Measurements from ENCODE around the gene TSC22D1.

Gene TSC22D1

DNA sequence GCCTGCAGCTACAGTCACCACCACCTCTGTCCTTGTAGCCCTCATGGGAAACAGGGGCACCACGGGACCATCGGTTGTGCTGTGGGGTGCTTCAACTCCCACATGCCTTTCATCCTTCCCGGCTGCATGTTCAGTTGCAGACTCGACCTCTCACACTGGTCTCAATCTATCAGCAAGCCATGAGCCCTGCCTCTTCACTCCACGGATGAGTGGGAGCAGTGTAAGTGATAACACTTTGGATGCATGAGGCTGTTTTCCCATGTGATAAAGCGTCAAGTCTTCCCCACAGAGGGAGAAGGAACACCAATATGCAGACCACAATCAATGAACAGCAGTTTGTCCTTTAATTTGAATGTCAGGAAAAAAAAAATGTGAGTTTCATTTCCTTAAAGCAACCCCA is 190.3 kb downstream of the TSC22D1 start:
- DNase-seq (ENCODE audit: low read depth in 1 of 2, low spot score in 1 of 2), result no peak

DNA sequence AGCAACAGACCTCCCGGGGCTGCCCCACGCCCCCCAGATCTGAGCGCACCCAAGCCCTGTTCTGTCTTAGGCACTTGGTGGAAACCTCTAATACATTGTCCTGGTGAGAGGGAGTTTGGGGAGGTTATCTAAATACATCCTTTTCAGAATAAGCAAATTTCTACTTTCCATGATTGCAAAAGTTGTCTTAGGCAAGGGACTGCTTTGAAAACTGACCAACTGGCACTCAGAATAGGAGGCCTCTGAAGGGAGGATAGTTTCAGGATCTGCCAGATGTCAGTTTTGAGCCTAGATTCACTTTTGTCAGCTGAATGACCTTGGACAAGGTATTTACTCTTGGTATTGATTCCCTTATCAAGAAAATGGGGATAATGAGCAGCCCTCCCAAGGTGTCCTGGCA is 190.7 kb downstream of the TSC22D1 start:
- no peak for DNase-seq (ENCODE audit: low read depth in 1 of 2, low spot score in 1 of 2)

DNA sequence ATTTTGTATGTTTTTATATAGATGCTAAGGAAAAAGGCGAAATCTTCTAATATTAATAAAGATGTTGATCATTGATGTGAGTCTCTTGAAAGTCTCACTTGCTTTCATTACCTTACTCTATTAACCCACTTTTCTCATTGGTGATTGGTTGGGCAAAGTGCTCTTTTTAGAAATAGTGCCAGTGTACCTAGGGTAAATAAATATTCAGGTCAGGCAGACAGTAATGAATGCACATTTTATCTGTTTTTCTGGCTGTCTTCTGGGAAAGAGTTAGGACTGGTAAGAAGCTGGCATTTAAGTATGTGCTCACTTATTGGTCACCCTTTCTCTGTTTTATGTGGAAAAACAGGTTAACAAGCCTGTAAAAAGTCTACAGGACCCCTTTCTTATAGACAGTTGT is 191.4 kb downstream of the TSC22D1 start:
- no peak for DNase-seq (ENCODE audit: low read depth in 1 of 2, low spot score in 1 of 2)

DNA sequence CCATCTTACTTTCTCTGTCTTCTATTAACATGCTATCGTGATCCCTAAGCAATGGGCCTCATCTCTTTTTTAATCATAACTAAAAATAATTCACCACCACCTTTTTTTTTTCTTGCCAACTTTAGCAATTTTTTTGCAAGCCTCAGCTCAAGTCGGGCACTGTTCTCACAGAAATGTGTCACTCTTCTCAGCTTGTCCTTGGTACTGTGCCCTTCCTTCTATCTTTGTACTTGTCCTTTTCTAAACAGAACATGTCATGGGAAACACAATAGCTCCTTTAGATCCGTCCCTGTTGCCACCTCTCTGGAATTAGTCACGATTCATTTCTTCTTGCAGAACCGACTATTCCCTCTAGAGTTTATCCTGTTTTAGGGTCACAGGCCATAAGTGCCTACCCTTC is 192.2 kb downstream of the TSC22D1 start:
- no peak for DNase-seq (ENCODE audit: low read depth in 1 of 2, low spot score in 1 of 2)

DNA sequence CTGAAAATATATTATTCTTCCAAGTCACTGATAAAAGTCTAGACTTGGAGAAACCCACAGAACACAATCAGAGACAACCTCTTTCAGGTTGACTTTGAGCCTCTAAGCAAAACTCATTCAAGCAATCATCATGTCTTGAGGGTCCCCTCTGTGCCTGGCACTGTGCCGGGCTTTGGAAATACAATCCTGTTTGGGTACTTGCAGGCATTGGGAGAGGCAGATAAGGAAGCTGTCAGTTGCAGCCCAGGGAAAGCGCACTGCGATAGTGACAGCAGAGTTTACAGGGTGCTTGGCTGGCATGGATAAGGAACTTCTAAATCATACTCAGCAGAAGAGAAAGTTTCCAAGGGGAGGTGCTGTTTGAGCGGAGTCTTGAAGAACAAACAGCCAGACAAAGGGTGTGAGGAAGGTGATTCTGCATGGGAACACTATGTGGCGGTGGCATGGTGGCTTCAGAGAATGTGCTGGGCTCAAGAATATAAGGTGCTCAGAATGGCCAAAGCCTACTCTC is 193.4 kb downstream of the TSC22D1 start:
- DNase-seq (ENCODE audit: low read depth in 1 of 2, low spot score in 1 of 2), result no peak

Data from activated T-helper 1 cell treated with anti-CD3 and anti-CD28 coated beads, Interleukin-2, amount 50 U/mL, for 16 hours (primary cell).